Stomach (tissue), 4 donors: ENCODE data around the gene SLC8B1.

Experiments
- CTCF ChIP-seq, 7 experiments: fragments of 450-650 bp in 4 of 7; fragments of 200-600 bp in 3 of 7; sonication (generic) in 3 of 7; IDR thresholded peaks; one replicate each; pipeline ENCODE4 v1.5.1; 2016 to 2019; ENCODE audit warnings: antibody characterized with exemption in 7 of 7, control low read depth in 2 of 7, mild to moderate bottlenecking in 1 of 7
- EP300 ChIP-seq: sonication (generic); formaldehyde crosslinking; IDR thresholded peaks from one replicate; pipeline ENCODE4 v1.6.1; 2017; ENCODE audit warnings: antibody characterized with exemption
- POLR2A ChIP-seq, 4 donors: fragments of 450-650 bp; IDR thresholded peaks; one replicate each; pipeline ENCODE4 v1.6.1; 2016; ENCODE audit warnings: antibody characterized with exemption in 4 of 4, control low read depth in 2 of 4, mild to moderate bottlenecking in 1 of 4, moderate library complexity in 1 of 4
- POLR2AphosphoS5 ChIP-seq, 3 donors: sonication (generic); formaldehyde crosslinking; IDR thresholded peaks; one replicate each; pipeline ENCODE4 v1.6.1; 2016; ENCODE audit warnings: antibody characterized with exemption in 3 of 3

GRCh38 chr12:113278633-113279032 is 56.3 kb downstream of the SLC8B1 start:
- TF ChIP-seq POLR2AphosphoS5 (IDR thresholded peaks at IDR 0.05) = no peak
- TF ChIP-seq CTCF (IDR thresholded peaks at IDR 0.05) = no peak
- no peak for TF ChIP-seq POLR2A (IDR thresholded peaks at IDR 0.05)
- TF ChIP-seq EP300 = no peak
